ENCODE results near the gene WIZ.

WIZ gene

GRCh38 chr19:15461694-15462093, 11.9 kb upstream of the WIZ start:
- H3K4me3 ChIP-seq (replicated peaks; ENCODE audit: low read depth, low read length), result no peak overlapping the region
- no peak for DNase-seq (ENCODE audit: extremely low read depth, low read depth)
- TF ChIP-seq, protein P1, sequence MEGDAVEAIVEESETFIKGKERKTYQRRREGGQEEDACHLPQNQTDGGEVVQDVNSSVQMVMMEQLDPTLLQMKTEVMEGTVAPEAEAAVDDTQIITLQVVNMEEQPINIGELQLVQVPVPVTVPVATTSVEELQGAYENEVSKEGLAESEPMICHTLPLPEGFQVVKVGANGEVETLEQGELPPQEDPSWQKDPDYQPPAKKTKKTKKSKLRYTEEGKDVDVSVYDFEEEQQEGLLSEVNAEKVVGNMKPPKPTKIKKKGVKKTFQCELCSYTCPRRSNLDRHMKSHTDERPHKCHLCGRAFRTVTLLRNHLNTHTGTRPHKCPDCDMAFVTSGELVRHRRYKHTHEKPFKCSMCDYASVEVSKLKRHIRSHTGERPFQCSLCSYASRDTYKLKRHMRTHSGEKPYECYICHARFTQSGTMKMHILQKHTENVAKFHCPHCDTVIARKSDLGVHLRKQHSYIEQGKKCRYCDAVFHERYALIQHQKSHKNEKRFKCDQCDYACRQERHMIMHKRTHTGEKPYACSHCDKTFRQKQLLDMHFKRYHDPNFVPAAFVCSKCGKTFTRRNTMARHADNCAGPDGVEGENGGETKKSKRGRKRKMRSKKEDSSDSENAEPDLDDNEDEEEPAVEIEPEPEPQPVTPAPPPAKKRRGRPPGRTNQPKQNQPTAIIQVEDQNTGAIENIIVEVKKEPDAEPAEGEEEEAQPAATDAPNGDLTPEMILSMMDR (IDR thresholded peaks at IDR 0.05; ENCODE audit: low read depth, low read length, missing control alignments), result no peak

GRCh38 chr19:15457701-15458484, 8.1 kb upstream of the WIZ start:
- no peak overlapping the region for H3K4me3 ChIP-seq (replicated peaks; ENCODE audit: low read depth, low read length)
- no peak for DNase-seq (ENCODE audit: extremely low read depth, low read depth)
- TF ChIP-seq, protein P1 (IDR thresholded peaks at IDR 0.05; ENCODE audit: low read depth, low read length, missing control alignments), result no peak

DNA sequence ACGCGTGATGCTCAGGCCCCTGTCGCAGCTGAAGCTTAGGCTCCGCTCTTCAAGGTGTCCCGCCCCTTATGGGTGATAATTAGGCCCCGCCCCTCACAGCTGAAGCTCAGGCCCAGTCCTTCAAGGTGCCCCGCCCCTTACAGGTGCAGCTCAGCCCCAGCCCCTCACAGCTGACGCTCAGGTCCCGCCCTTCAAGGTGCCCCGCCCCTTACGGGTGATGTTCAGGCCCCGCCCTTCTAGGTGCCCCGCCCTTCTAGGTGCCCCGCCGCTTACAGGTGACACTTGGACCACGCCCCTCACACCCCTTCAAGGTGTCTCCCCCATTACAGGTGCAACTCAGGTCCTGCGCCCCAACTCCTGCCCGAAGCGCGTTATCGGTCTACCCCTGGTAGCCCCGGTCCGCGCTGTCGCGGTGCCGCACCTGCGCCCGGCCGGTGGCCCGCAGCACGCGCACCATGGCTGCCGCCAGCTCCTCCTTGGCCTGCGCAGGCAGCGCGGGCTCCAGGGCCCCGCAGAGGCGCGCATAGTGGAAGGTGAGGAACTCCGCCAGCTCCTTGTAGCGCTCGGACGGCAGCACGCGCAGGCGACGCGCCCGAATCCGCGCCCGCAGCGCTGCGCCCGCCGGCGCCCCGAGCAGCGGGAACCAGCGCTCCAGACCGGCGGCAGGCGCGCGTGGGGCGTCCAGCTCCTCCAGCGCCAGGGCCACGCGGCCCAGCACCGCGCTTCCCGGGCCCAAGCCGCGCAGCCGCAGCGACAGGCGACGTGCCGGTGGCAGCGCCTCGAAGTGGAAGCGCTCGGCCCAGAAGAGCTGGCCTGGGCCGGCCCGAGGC, 7.3 kb upstream of the WIZ start:
- no peak for DNase-seq (ENCODE audit: extremely low read depth, low read depth)
- TF ChIP-seq, protein P1 (IDR thresholded peaks at IDR 0.05; ENCODE audit: low read depth, low read length, missing control alignments), result no peak
- H3K4me3 ChIP-seq (replicated peaks; ENCODE audit: low read depth, low read length), result no peak overlapping the region

DNA sequence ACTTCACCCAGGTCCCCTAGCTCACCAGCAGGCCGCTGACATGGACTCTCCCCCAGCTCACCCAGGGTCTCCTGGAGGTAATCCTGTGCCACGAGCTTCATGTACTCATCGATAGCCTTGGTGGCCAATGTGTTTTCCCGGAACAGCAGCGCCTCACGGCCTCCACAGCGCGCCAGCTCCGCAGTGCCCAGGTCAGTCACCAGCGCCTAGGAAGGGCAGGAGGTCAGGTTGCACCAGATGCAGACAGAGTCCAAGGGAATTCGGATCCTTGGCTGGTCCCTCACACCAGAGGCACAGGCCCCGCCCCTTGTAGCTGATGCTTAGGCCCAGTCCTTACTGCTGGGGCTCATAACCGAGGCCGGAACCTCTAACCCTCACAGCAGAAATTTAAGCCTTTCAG, 6.7 kb upstream of the WIZ start:
- DNase-seq (ENCODE audit: extremely low read depth, low read depth), result no peak
- H3K4me3 ChIP-seq (replicated peaks; ENCODE audit: low read depth, low read length), result no peak overlapping the region
- TF ChIP-seq, protein P1 (IDR thresholded peaks at IDR 0.05; ENCODE audit: low read depth, low read length, missing control alignments), result no peak

- H3K4me3 ChIP-seq (replicated peaks; ENCODE audit: low read depth, low read length), result no peak overlapping the region
- no peak for DNase-seq (ENCODE audit: extremely low read depth, low read depth)
- TF ChIP-seq, protein P1 (IDR thresholded peaks at IDR 0.05; ENCODE audit: low read depth, low read length, missing control alignments), result no peak
These were observed 6.2 kb upstream of the WIZ start for GRCh38 chr19:15455996-15456395.

DNA sequence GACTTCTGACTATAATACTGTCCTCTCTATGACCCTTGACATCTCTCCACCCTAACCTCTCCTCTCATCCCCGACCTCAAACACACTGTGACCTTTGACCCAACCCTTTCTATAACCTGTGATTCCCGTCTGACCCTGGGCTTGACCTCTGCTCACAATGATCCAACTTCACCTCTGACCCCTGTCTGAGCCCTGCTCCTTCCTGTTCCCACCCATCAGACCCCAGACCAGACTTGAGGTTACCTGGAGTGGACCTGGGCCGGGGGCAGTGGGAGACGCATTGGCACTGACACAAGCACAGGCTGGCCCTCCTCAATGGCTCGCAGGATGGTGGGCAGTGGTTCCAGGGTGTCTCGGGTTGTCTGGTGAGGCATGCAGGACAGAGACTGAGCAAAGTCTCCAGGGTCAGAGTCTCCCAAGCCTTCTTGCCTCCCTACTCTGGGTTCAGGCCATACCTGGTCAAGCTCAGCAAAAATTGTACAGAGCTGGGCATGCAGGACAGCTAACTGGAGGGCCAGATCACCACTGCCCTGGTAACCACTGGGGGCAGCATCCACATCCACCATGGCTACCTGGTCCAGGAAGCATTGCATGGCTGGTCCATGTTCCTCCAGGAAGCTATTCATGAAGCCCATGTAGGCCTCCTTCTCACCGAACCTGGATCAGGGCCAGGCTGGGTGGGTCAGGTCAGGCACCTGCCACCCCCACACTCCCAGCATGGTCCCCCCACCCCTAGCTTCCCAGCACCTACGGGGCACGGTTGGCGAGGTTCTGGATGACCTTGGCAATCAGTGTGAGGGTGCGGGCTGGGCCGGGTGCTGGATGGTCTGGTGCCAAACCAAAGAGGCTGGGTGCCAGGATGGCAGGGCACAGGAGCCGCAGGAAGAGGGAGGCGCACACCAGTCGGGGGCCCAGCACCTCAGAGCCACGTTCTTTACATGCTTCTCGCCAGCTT, 4.4 kb upstream of the WIZ start:
- no peak for DNase-seq (ENCODE audit: extremely low read depth, low read depth)
- no peak overlapping the region for H3K4me3 ChIP-seq (replicated peaks; ENCODE audit: low read depth, low read length)
- TF ChIP-seq, protein P1 (IDR thresholded peaks at IDR 0.05; ENCODE audit: low read depth, low read length, missing control alignments), result peak; percentile 19
